ENCODE data around the gene RALGAPA1.
"Not testable (repeated sequence)": the region's sequence is repeated elsewhere in the genome, so short reads cannot be mapped to it uniquely, and the experiment has no call there.

RALGAPA1 gene

GRCh38 chr14:35826218-35826951 lies 17.3 kb upstream of the RALGAPA1 start, which contains the start of gene BRMS1L:
Gene BRMS1L, plus strand, starts transcription at chr14:35826338. Its CDS starts 179 bp downstream, at chr14:35826517.
- TF ChIP-seq, protein P1, sequence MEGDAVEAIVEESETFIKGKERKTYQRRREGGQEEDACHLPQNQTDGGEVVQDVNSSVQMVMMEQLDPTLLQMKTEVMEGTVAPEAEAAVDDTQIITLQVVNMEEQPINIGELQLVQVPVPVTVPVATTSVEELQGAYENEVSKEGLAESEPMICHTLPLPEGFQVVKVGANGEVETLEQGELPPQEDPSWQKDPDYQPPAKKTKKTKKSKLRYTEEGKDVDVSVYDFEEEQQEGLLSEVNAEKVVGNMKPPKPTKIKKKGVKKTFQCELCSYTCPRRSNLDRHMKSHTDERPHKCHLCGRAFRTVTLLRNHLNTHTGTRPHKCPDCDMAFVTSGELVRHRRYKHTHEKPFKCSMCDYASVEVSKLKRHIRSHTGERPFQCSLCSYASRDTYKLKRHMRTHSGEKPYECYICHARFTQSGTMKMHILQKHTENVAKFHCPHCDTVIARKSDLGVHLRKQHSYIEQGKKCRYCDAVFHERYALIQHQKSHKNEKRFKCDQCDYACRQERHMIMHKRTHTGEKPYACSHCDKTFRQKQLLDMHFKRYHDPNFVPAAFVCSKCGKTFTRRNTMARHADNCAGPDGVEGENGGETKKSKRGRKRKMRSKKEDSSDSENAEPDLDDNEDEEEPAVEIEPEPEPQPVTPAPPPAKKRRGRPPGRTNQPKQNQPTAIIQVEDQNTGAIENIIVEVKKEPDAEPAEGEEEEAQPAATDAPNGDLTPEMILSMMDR (conservative IDR thresholded peaks at IDR 0.05) = no peak; the same call in 1 of the 2 replicates
- peak; percentile 86 for TF ChIP-seq ZFX (IDR thresholded peaks at IDR 0.05)
- peak within 1 kb of the TSS; percentile 85 for H3K27ac ChIP-seq

- TF ChIP-seq ZFX (IDR thresholded peaks at IDR 0.05) = no peak
- TF ChIP-seq, protein P1 (conservative IDR thresholded peaks at IDR 0.05) = no peak
- H3K27ac ChIP-seq = peak overlapping the region; percentile 85
Observed at GRCh38 chr14:35825968-35826217, 16.8 kb upstream of the RALGAPA1 start.

GRCh38 chr14:35824446-35825165 lies 15.5 kb upstream of the RALGAPA1 start:
- not testable (repeated sequence) for H3K27ac ChIP-seq

DNA sequence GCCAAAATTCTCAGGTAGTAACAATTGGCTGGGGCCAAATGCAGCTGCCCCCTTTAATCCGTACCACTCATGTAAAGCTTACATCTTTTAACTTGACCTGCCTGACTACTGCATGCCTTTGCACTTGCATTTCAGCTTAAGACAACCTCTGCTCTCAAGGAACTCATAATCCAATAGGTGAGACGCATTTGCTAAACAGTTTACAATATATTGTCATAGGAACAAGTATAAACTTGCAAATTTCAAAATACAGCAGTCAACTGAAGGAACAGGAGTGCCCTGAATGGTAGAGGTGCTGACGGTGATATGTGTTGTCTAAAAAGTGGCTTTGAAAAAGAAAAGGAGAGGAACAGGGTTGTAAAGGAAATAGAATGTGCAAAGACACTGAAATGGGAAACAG lies 13.4 kb upstream of the RALGAPA1 start:
- H3K27ac ChIP-seq = no peak overlapping the region
- TF ChIP-seq, protein P1 (conservative IDR thresholded peaks at IDR 0.05) = no peak
- TF ChIP-seq ZFX (IDR thresholded peaks at IDR 0.05) = no peak

GRCh38 chr14:35821564-35822411 lies 12.7 kb upstream of the RALGAPA1 start:
- H3K27ac ChIP-seq = no peak overlapping the region
- TF ChIP-seq, protein P1 (conservative IDR thresholded peaks at IDR 0.05) = peak; percentile 94
- no peak for TF ChIP-seq ZFX (IDR thresholded peaks at IDR 0.05)

GRCh38 chr14:35819591-35820540 lies 10.8 kb upstream of the RALGAPA1 start:
- H3K27ac ChIP-seq = no peak overlapping the region
- TF ChIP-seq ZFX (IDR thresholded peaks at IDR 0.05) = no peak
- TF ChIP-seq, protein P1 (conservative IDR thresholded peaks at IDR 0.05) = no peak

All from C4-2B (cell line).